ENCODE data around the gene ITGA1.
A peak's percentile ranks its signal among the peaks of the same experiment; 100 is the strongest.

GRCh38 chr5:52948418-52949076 is 160.8 kb downstream of the ITGA1 start:
- TF ChIP-seq CTCF (IDR thresholded peaks at IDR 0.05; ENCODE audit: low read depth, low read length) (peak; percentile 92), EZH2phosphoT487 (IDR thresholded peaks at IDR 0.05; ENCODE audit: low read depth) (no peak)
